ENCODE data around the gene C1orf74.

DNA sequence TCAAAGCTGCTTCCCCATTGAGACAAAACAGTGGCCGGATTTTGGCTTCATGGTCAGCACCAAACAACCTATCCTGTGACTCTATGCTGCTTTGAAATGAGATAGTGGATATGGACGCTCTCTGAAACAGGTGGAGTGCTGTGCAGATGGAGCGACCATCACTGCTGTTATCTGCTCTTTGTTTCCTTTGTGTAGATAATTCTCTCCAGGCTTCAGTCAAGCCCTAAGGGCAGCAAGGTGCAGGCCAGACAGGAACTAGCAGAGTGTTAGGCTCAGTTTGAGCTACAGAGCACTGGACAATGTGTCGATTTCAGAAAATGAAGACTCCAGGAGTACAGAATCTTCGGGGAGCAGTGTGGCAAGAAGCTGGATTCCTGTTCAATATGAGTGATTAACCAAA lies 26.4 kb upstream of the C1orf74 start:
- TF ChIP-seq, protein P1, sequence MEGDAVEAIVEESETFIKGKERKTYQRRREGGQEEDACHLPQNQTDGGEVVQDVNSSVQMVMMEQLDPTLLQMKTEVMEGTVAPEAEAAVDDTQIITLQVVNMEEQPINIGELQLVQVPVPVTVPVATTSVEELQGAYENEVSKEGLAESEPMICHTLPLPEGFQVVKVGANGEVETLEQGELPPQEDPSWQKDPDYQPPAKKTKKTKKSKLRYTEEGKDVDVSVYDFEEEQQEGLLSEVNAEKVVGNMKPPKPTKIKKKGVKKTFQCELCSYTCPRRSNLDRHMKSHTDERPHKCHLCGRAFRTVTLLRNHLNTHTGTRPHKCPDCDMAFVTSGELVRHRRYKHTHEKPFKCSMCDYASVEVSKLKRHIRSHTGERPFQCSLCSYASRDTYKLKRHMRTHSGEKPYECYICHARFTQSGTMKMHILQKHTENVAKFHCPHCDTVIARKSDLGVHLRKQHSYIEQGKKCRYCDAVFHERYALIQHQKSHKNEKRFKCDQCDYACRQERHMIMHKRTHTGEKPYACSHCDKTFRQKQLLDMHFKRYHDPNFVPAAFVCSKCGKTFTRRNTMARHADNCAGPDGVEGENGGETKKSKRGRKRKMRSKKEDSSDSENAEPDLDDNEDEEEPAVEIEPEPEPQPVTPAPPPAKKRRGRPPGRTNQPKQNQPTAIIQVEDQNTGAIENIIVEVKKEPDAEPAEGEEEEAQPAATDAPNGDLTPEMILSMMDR (IDR thresholded peaks at IDR 0.05): no peak
- TF ChIP-seq ZNF302 (CRISPR knock-in tag; IDR thresholded peaks at IDR 0.05) (no peak), KDM5A (IDR thresholded peaks at IDR 0.05) (no peak), MAFK (IDR thresholded peaks at IDR 0.05; ENCODE audit: partially characterized antibody) (no peak), BHLHE40 (IDR thresholded peaks at IDR 0.05; ENCODE audit: low read depth, low read length) (no peak)
- TF ChIP-seq, protein P2, sequence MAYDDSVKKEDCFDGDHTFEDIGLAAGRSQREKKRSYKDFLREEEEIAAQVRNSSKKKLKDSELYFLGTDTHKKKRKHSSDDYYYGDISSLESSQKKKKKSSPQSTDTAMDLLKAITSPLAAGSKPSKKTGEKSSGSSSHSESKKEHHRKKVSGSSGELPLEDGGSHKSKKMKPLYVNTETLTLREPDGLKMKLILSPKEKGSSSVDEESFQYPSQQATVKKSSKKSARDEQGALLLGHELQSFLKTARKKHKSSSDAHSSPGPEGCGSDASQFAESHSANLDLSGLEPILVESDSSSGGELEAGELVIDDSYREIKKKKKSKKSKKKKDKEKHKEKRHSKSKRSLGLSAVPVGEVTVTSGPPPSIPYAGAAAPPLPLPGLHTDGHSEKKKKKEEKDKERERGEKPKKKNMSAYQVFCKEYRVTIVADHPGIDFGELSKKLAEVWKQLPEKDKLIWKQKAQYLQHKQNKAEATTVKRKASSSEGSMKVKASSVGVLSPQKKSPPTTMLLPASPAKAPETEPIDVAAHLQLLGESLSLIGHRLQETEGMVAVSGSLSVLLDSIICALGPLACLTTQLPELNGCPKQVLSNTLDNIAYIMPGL (CRISPR knock-in tag; IDR thresholded peaks at IDR 0.05; ENCODE audit: borderline replicate concordance): no peak
